ENCODE data around the gene CCNL2.
"Not testable (repeated sequence)": the region's sequence is repeated elsewhere in the genome, so short reads cannot be mapped to it uniquely, and the experiment has no call there.

Gene CCNL2

DNA sequence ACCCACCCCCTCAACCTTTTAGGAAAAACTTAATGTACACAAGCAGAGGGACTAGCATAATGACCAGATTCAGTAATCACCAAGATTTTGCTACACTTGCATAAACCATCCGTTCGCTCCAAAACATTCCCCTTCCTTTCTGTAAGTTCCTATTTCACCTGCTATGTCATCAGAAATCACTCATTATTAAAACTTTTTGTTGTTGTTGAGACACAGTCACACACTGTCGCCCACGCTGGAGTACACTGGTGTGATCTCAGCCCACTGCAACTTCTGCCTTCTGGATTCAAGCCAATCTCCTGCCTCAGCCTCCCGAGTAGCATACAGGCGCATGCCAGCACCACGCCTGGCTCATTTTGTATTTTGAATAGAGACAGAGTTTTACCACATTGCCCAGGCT is 4.5 kb upstream of the CCNL2 start:
- DNase-seq: no peak
- in situ Hi-C loops (cut with HindIII; ENCODE audit: low pct_ligation_motif_present, low pct_unique_long_range_greater_than_20kb, low sequenced_read_pairs): no loop called here

DNA sequence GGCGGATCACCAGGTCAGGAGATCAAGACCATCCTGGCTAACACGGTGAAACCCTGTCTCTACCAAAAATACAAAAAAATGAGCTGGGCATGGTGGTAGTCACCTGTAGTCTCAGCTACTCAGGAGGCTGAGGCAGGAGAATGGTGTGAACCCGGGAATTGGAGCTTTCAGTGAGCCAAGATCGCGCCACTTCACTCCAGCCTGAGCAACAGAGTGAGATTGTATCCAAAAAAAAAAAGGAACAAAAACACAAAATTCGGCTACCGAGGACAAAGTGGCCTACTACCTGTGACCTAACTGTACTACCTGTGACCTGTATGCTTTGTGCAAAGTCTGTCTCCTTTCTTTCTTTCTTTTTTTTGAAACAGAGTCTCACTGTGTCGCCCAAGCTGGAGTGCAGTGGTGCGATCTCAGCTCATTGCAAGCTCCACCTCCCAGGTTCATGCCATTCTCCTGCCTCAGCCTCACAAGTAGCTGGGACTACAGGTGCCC is 3.8 kb upstream of the CCNL2 start:
- in situ Hi-C loops (cut with HindIII; ENCODE audit: low pct_ligation_motif_present, low pct_unique_long_range_greater_than_20kb, low sequenced_read_pairs): not testable (repeated sequence)

DNA sequence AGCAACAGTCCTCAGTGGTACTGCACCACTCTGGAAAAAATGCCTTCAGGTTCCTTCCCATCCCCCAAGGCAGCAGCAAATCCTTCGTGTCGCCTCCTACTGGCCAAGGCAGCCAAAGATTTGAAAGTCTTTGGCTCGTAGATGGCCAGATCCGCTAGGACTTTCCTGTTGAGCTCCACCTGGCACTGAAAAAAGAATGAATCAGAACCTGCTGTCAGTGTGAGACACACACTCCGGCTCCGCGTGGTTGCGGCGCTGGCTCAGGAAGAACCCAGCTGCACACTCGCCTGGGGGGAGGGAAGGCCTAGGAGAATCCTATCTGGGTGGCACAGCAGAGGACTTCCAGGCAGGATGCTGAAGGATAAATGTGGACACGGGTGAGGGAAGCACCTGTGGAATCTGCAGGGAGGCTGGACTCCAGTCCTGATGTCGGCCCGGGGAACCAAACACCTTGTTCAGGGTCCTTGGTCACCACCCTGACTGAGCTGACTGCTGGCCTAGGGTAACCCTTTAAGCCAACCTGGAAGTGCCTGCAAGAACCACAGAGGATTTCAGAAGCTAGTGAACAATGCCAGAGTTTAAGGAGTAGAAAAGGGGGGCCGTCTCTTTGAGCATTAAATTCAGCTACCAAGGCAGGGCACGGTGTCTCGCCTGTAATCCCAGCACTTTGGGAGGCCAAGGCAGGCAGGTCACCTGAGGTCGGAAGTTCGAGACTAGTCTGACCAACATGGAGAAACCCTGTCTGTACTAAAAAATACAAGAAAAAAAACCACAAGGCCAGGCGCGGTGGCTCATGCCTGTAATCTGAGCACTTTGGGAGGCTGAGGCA is 3.2 kb upstream of the CCNL2 start:
- peak; percentile 92 for DNase-seq
- in situ Hi-C loops (cut with HindIII; ENCODE audit: low pct_ligation_motif_present, low pct_unique_long_range_greater_than_20kb, low sequenced_read_pairs): no loop called here

More for the DNA sequence above, 3.8 kb upstream of the CCNL2 start:
- not testable (repeated sequence) for DNase-seq

- DNase-seq: no peak
- in situ Hi-C loops (cut with HindIII; ENCODE audit: low pct_ligation_motif_present, low pct_unique_long_range_greater_than_20kb, low sequenced_read_pairs): no loop called here
Observed at GRCh38 chr1:1401457-1402010, 2.4 kb upstream of the CCNL2 start.

- in situ Hi-C loops (cut with HindIII; ENCODE audit: low pct_ligation_motif_present, low pct_unique_long_range_greater_than_20kb, low sequenced_read_pairs): no loop called here
- no peak for DNase-seq
Observed at GRCh38 chr1:1400576-1401456, 1.7 kb upstream of the CCNL2 start.

DNA sequence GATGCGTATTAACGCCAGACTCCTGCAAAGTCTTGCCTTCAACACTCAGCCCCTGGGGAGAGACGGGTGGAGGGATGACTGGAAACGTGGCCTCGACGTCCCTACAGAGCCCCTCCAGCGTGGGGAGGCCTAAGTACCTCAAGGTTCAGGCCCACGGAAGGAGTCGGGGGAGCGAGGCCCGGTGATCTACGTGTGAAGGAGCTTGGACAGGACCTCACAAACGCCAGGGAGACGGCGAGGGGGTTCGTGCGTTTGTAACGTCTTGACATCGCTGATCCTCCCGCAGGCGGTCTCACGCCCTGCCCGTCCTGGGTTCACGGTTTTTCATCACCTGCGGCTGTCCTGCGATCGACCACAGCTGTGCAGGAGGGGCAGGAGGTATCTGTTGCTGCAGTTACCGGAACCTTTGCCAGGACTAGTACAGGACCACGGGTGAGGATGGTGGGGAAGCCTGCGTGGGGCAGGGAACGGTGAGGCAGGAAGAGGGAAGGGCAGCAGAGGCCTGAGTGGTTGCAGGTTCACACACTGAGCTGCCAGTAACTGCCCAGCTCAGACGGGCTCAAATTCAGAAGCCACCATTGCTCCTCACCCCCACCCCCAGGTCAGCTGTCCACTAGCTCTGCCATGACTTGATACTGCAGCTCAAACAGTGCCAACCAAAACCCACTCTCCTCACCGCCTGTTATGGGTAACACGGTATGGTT is 889 bp upstream of the CCNL2 start:
- DNase-seq: no peak

GRCh38 chr1:1398677-1399186 is 403 bp downstream of the CCNL2 start:
- in situ Hi-C loops (cut with HindIII; ENCODE audit: low pct_ligation_motif_present, low pct_unique_long_range_greater_than_20kb, low sequenced_read_pairs): no loop called here
- no peak for DNase-seq

More for the DNA sequence above, 889 bp upstream of the CCNL2 start:
- in situ Hi-C loops (cut with HindIII; ENCODE audit: low pct_ligation_motif_present, low pct_unique_long_range_greater_than_20kb, low sequenced_read_pairs): no loop called here

DNA sequence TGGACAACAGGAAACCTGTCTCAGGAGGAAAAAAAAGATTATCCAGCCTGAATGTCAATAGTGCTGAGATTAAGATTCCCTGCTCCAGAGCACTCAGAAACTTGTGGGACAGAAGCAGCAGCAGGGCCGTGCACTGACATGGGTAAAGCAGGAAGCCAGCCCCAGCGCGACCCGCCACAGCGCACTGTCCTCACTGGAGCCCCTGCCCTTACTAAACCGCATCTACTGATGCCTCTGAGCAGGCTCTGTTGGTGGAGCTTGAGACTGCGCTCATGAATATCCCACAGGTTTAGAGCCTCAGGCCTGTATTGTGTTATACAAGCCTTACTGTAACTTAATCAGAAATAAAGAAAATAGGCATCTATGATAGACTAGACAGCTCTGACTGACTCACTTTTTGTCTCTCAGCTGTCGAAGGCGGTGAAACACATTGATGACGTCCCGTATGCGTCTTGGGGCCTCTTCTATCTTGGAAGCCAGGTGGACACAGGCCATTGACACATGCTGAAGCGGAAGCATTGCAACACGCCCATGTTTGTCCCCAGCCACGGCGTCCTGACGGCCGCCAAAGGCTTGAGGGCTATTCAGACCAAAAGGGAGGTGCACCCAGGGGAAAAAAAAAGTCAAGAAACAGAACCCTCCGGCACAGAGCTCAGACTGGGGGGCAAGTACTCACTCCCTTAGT is 1.2 kb downstream of the CCNL2 start:
- DNase-seq: no peak
- in situ Hi-C loops (cut with HindIII; ENCODE audit: low pct_ligation_motif_present, low pct_unique_long_range_greater_than_20kb, low sequenced_read_pairs): no loop called here

GRCh38 chr1:1395166-1395565 is 4.0 kb downstream of the CCNL2 start:
- in situ Hi-C loops (cut with HindIII; ENCODE audit: low pct_ligation_motif_present, low pct_unique_long_range_greater_than_20kb, low sequenced_read_pairs): no loop called here

DNA sequence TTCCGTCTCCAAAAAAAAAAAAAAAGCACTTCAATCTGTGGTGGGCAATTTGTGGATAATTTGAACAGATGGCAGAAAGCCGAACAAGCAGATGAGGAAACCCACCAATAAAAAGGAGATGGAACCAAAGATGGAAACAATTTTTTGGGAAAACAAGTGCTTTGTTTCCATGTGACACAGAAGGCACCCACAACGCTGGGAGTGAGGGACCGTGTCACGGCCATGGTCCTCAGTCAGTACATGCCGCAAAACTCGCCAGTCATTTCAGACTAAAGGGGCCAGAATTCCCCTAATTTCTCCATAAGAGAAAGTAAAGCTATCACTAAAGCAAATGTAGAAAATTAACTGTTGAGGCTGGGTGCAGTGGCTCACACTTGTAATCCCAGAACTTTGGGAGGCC is 5.0 kb downstream of the CCNL2 start:
- no peak for DNase-seq
- in situ Hi-C loops (cut with HindIII; ENCODE audit: low pct_ligation_motif_present, low pct_unique_long_range_greater_than_20kb, low sequenced_read_pairs): no loop called here

More at GRCh38 chr1:1395166-1395565, 4.0 kb downstream of the CCNL2 start:
- DNase-seq: no peak

DNA sequence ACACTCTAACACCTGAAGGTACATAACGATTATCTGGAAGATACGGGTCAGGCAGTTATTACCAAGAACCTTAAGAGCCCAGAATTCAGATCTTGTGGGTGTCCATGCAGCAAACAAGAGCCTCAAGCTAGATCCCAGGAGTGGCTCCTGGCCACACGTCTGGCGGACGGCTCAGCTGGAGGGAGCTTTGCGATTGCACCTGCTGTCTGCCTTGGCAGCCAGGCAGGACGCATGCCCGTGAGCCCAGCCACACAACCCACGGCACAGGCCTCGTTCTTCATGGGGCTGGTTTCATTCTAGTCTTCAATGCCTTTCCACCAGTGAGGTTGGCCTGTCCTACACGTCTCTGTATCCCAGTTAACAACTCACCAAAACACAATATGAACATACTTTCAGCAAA is 5.7 kb downstream of the CCNL2 start:
- in situ Hi-C loops (cut with HindIII; ENCODE audit: low pct_ligation_motif_present, low pct_unique_long_range_greater_than_20kb, low sequenced_read_pairs): no loop called here
- DNase-seq: no peak

DNA sequence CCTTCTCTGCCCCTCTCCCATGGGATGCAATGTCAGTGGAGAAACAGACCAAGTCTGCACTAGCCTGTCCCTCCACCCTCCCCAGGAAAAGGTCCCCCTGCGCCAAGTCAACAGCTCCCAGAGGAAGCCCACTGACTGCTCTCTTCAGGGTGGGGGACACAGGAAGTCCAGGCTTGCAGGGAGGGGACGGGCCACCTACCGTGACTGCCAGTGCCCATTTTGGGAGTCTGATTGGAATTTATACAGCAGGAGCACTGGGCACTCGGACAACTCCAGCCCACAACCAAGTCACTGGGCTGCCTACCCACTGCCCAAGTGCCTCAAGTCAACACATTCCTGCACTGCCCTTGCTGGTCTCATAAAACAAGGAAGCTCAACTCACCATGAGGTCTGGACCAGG is 6.1 kb downstream of the CCNL2 start:
- no peak for DNase-seq
- in situ Hi-C loops (cut with HindIII; ENCODE audit: low pct_ligation_motif_present, low pct_unique_long_range_greater_than_20kb, low sequenced_read_pairs): no loop called here

GRCh38 chr1:1391225-1391624 is 7.9 kb downstream of the CCNL2 start:
- in situ Hi-C loops (cut with HindIII; ENCODE audit: low pct_ligation_motif_present, low pct_unique_long_range_greater_than_20kb, low sequenced_read_pairs): no loop called here

DNA sequence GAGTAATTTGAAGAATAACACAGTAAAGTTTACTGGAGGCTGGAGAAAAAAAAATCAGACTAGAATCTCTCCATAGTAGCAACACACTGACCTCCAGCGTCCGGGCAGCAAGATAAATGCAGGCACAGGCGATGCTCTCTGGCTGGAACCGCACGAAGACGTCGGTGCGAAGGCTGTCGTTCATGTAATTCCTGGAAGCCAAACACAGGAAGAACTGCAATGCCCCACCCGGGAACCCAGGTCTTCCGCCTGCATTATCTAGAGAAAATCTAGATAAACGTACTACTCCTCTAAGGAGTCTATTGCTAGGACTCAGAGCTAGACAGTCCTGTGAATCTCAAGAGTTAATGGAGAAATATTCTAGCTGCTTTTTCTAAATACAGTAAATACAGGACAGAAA is 8.5 kb downstream of the CCNL2 start:
- DNase-seq: no peak
- in situ Hi-C loops (cut with HindIII; ENCODE audit: low pct_ligation_motif_present, low pct_unique_long_range_greater_than_20kb, low sequenced_read_pairs): no loop called here

More at GRCh38 chr1:1391225-1391624, 7.9 kb downstream of the CCNL2 start:
- no peak for DNase-seq

GRCh38 chr1:1388078-1388472 is 11.1 kb downstream of the CCNL2 start:
- DNase-seq: no peak
- in situ Hi-C loops (cut with HindIII; ENCODE audit: low pct_ligation_motif_present, low pct_unique_long_range_greater_than_20kb, low sequenced_read_pairs): no loop called here

GRCh38 chr1:1387098-1388077 is 11.7 kb downstream of the CCNL2 start:
- in situ Hi-C loops (cut with HindIII; ENCODE audit: low pct_ligation_motif_present, low pct_unique_long_range_greater_than_20kb, low sequenced_read_pairs): no loop called here
- no peak for DNase-seq

DNA sequence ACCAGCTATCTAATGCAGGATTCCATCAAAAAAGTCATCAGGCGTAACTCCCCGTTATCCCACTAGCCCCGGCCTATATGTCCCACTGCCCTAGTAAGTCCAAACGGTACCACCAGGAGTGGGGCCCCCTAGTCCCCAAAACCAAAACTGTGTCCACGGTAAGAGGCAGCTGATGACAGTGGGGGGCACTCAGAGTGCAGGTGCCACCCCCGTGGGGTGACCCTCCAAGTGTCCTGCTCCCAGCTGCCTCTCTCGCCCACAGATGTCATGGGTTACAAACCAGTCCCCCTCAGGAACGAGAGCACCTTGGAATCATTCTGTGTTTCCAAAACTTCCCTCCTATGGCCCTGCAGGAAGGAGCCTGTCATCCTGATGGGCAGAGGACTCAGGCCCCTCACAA is 13.2 kb downstream of the CCNL2 start:
- in situ Hi-C loops (cut with HindIII; ENCODE audit: low pct_ligation_motif_present, low pct_unique_long_range_greater_than_20kb, low sequenced_read_pairs): no loop called here
- no peak for DNase-seq

All from ACHN (cell line).